Neutrophil (primary cell): ENCODE data around the gene PAX5.

ENCODE experiments used
- H3K27ac ChIP-seq: fragments of 200-600 bp; sonication (generic); 2 replicates; pipeline ENCODE4 v1.5.1; 2016; ENCODE audit warnings: mild to moderate bottlenecking, moderate library complexity
- H3K27me3 ChIP-seq: fragments of 200-600 bp; sonication (generic); 2 replicates; pipeline ENCODE4 v1.6.0; 2016; ENCODE audit warnings: mild to moderate bottlenecking
- H3K36me3 ChIP-seq: fragments of 200-600 bp; sonication (generic); 2 replicates; pipeline ENCODE4 v1.5.1; 2017
- H3K4me1 ChIP-seq, 2 experiments: fragments of 200-600 bp in 1 of 2; sonication (generic) in 1 of 2; 1 replicate in 1 of 2; 2 replicates in 1 of 2; pipeline versions ENCODE4 v1.5.1 to v1.6.1; 2013 to 2016; ENCODE audit warnings: low read depth in 1 of 2, low read length in 1 of 2, mild to moderate bottlenecking in 1 of 2, moderate library complexity in 1 of 2; ENCODE audit not compliant: control insufficient read depth in 1 of 2, insufficient read depth in 1 of 2
- H3K4me3 ChIP-seq, 2 experiments: fragments of 200-600 bp in 1 of 2; sonication (generic) in 1 of 2; 1 replicate in 1 of 2; 2 replicates in 1 of 2; pipeline ENCODE4 v1.5.1; 2013 to 2016; ENCODE audit warnings: low read depth in 1 of 2, low read length in 1 of 2, mild to moderate bottlenecking in 1 of 2, moderate library complexity in 1 of 2
- H3K9me3 ChIP-seq: fragments of 200-600 bp; sonication (generic); 2 replicates; pipeline ENCODE4 v1.5.1; 2016
- TF ChIP-seq, protein P1 (sequence below): fragments of 200-600 bp; sonication (generic); IDR thresholded peaks from 2 replicates; pipeline ENCODE4 v1.5.1; 2016; ENCODE audit warnings: antibody characterized with exemption

PAX5 gene

GRCh38 chr9:36861528-36862205 lies 172.4 kb downstream of the PAX5 start:
- TF ChIP-seq, protein P1, sequence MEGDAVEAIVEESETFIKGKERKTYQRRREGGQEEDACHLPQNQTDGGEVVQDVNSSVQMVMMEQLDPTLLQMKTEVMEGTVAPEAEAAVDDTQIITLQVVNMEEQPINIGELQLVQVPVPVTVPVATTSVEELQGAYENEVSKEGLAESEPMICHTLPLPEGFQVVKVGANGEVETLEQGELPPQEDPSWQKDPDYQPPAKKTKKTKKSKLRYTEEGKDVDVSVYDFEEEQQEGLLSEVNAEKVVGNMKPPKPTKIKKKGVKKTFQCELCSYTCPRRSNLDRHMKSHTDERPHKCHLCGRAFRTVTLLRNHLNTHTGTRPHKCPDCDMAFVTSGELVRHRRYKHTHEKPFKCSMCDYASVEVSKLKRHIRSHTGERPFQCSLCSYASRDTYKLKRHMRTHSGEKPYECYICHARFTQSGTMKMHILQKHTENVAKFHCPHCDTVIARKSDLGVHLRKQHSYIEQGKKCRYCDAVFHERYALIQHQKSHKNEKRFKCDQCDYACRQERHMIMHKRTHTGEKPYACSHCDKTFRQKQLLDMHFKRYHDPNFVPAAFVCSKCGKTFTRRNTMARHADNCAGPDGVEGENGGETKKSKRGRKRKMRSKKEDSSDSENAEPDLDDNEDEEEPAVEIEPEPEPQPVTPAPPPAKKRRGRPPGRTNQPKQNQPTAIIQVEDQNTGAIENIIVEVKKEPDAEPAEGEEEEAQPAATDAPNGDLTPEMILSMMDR: no peak
- Histone ChIP-seq H3K27me3 (no peaks in the 10 kb centered on the region), H3K4me3 (no peak overlapping the region), H3K36me3 (no peaks in the 10 kb centered on the region), H3K9me3 (no peaks in the 10 kb centered on the region), H3K27ac (no peak overlapping the region), H3K4me1 (no peaks in the 10 kb centered on the region)

- H3K4me3 ChIP-seq: no peak overlapping the region
- no peaks in the 10 kb centered on the region for H3K27me3 ChIP-seq
- H3K36me3 ChIP-seq: no peaks in the 10 kb centered on the region
- TF ChIP-seq, protein P1: no peak
- no peak overlapping the region for H3K27ac ChIP-seq
- no peaks in the 10 kb centered on the region for H3K4me1 ChIP-seq
- H3K9me3 ChIP-seq: no peaks in the 10 kb centered on the region
These were observed 175.2 kb downstream of the PAX5 start for GRCh38 chr9:36858805-36859375.

GRCh38 chr9:36855448-36856315 lies 178.4 kb downstream of the PAX5 start:
- no peak overlapping the region for H3K27ac ChIP-seq
- H3K36me3 ChIP-seq: no peaks in the 10 kb centered on the region
- H3K4me3 ChIP-seq: no peak overlapping the region
- TF ChIP-seq, protein P1: no peak
- no peaks in the 10 kb centered on the region for H3K4me1 ChIP-seq
- no peaks in the 10 kb centered on the region for H3K27me3 ChIP-seq
- no peaks in the 10 kb centered on the region for H3K9me3 ChIP-seq

DNA sequence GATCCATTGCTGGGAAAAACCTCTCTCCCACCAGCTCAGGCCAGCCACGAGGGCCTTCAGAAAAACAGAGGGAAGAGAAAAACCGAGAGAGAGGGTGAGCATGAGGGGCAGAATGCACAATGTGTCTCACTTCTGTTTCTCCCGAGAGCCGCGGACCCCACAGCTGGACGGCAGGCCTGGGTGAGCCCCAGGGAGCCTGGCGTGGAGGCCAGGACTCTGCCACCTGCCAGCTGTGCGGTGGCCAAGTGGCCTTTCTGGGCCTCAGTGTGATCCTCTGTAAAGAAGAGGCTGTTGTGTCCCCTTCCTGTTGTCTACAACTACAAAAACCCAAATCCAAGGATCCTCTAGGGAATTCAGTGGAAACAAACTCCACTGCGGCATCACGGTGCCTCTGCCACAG lies 179.3 kb downstream of the PAX5 start:
- H3K27me3 ChIP-seq: no peaks in the 10 kb centered on the region
- H3K36me3 ChIP-seq: no peaks in the 10 kb centered on the region

GRCh38 chr9:36854034-36854433 lies 180.0 kb downstream of the PAX5 start:
- Histone ChIP-seq H3K27ac (no peak overlapping the region), H3K4me3 (no peak overlapping the region), H3K9me3 (no peaks in the 10 kb centered on the region), H3K27me3 (no peaks in the 10 kb centered on the region), H3K4me1 (no peaks in the 10 kb centered on the region), H3K36me3 (no peaks in the 10 kb centered on the region)
- TF ChIP-seq, protein P1: no peak

More for the DNA sequence above, 179.3 kb downstream of the PAX5 start:
- Histone ChIP-seq H3K4me1 (no peaks in the 10 kb centered on the region), H3K27ac (no peak overlapping the region), H3K9me3 (no peaks in the 10 kb centered on the region), H3K4me3 (no peak overlapping the region)
- TF ChIP-seq, protein P1: no peak
